Measurements from ENCODE around the gene GABRB3. TPM values are rescaled to one million over a fixed set of nuclear protein-coding genes. Genes with fewer than 3 reads are reported as not detected.

Gene GABRB3
- total and polyA plus RNA-seq, 2 experiments from 2014 or later: 1.8 TPM

DNA sequence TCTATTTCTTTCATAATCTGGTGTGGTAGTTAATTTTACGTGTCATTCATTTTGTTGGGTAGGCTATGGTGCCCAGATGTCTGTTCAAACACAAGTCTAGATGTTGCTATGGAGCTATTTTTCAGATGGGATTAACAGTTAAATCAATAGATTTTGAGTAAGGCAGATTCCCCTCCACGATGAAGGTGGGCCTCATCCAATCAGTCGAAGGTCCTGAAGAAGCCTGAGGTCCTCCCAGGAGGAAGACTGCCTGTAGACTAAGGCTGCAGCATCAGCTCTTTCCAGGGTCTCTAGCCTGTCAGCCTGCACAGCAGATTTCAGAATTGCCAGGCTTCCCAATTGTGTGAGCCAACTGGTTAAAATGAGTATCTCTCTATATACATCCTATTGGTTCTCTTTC, 92.9 kb downstream of the GABRB3 start:
- no peaks in the 10 kb centered on the region for H3K4me1 ChIP-seq (ENCODE audit: insufficient read depth)
- no peak overlapping the region for H3K4me2 ChIP-seq
- no peak overlapping the region for H3K27ac ChIP-seq
- TF ChIP-seq EZH2phosphoT487 (IDR thresholded peaks at IDR 0.05; ENCODE audit: low read depth, severe bottlenecking, unreplicated experiment) (no peak), EZH2 (IDR thresholded peaks at IDR 0.05; ENCODE audit: borderline replicate concordance) (no peak)
- TF ChIP-seq, protein P1, sequence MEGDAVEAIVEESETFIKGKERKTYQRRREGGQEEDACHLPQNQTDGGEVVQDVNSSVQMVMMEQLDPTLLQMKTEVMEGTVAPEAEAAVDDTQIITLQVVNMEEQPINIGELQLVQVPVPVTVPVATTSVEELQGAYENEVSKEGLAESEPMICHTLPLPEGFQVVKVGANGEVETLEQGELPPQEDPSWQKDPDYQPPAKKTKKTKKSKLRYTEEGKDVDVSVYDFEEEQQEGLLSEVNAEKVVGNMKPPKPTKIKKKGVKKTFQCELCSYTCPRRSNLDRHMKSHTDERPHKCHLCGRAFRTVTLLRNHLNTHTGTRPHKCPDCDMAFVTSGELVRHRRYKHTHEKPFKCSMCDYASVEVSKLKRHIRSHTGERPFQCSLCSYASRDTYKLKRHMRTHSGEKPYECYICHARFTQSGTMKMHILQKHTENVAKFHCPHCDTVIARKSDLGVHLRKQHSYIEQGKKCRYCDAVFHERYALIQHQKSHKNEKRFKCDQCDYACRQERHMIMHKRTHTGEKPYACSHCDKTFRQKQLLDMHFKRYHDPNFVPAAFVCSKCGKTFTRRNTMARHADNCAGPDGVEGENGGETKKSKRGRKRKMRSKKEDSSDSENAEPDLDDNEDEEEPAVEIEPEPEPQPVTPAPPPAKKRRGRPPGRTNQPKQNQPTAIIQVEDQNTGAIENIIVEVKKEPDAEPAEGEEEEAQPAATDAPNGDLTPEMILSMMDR (IDR thresholded peaks at IDR 0.05; ENCODE audit: poor library complexity): no peak
- H3K36me3 ChIP-seq (replicated peaks; ENCODE audit: insufficient read depth, low read depth): no peaks in the 10 kb centered on the region
- no peak for DNase-seq (ENCODE audit: low spot score)
- H2AFZ ChIP-seq: no peak overlapping the region
- no peaks in the 10 kb centered on the region for H4K20me1 ChIP-seq (ENCODE audit: insufficient read depth, poor library complexity, severe bottlenecking)
- H3K9me3 ChIP-seq (ENCODE audit: low read depth): no peaks in the 10 kb centered on the region
- no peaks in the 10 kb centered on the region for H3K79me2 ChIP-seq
- WGBS (ENCODE audit: low lambda C conversion rate, missing lambda C conversion rate): 96% methylated on average over 3 of the region's 3 CpGs
- no peaks in the 10 kb centered on the region for H3K27me3 ChIP-seq
- no peak overlapping the region for H3K4me3 ChIP-seq
- no peaks in the 10 kb centered on the region for H3K9me2 ChIP-seq (replicated peaks; ENCODE audit: insufficient read depth)

DNA sequence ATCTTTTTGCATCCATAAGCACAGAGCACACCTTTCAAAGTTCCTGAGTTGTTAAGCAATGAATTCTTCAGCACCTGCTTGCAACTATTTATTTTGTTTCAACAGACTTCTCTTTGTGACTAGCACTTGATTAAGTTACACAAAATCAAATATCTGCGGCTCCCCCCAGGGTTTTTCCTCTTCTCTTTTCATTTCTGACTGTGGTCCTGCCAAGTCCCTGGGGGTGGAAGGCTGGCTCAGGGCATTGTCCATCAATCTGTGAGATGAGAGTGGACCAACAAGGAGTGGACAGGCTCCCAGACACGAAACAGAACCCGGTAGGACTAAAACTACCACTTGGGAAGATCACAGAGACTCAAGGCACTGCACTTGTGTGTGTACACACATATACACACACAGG, 96.8 kb downstream of the GABRB3 start:
- TF ChIP-seq EZH2 (IDR thresholded peaks at IDR 0.05; ENCODE audit: borderline replicate concordance): no peak
- TF ChIP-seq, protein P1 (IDR thresholded peaks at IDR 0.05; ENCODE audit: poor library complexity): no peak
- no peak for TF ChIP-seq EZH2phosphoT487 (IDR thresholded peaks at IDR 0.05; ENCODE audit: low read depth, severe bottlenecking, unreplicated experiment)
- H3K4me1 ChIP-seq (ENCODE audit: insufficient read depth): no peaks in the 10 kb centered on the region
- H4K20me1 ChIP-seq (ENCODE audit: insufficient read depth, poor library complexity, severe bottlenecking): no peaks in the 10 kb centered on the region
- WGBS (ENCODE audit: low lambda C conversion rate, missing lambda C conversion rate): 89% methylated on average over 3 of the region's 3 CpGs
- H3K9me2 ChIP-seq (replicated peaks; ENCODE audit: insufficient read depth): no peaks in the 10 kb centered on the region
- no peak overlapping the region for H2AFZ ChIP-seq
- H3K4me3 ChIP-seq: no peak overlapping the region
- H3K4me2 ChIP-seq: no peak overlapping the region
- no peak overlapping the region for H3K27ac ChIP-seq
- no peak for DNase-seq (ENCODE audit: low spot score)
- no peaks in the 10 kb centered on the region for H3K9me3 ChIP-seq (ENCODE audit: low read depth)
- H3K79me2 ChIP-seq: no peaks in the 10 kb centered on the region
- H3K36me3 ChIP-seq (replicated peaks; ENCODE audit: insufficient read depth, low read depth): no peaks in the 10 kb centered on the region
- no peaks in the 10 kb centered on the region for H3K27me3 ChIP-seq

DNA sequence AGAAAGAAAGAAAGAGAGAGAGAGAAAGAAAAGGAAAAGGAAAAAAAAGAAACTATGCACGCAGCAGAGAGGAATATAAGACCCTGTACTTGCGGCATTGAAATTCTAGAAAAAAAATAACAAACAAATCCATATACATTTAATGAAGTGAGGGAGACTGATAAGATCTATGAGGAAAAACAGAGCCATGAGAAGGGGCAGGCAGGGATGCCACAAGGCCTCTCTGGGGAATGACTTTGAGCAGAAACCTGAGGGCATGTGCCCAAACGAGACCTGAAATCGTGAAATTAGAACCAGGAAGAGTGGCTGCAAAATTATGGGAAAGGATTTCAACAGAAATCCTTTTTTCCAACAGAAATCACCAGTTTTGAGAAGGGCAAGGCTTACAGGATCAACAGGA, 98.4 kb downstream of the GABRB3 start:
- Histone ChIP-seq H3K27me3 (no peaks in the 10 kb centered on the region), H3K36me3 (replicated peaks; ENCODE audit: insufficient read depth, low read depth) (no peaks in the 10 kb centered on the region), H3K79me2 (no peaks in the 10 kb centered on the region), H3K4me3 (no peak overlapping the region), H4K20me1 (ENCODE audit: insufficient read depth, poor library complexity, severe bottlenecking) (no peaks in the 10 kb centered on the region), H3K9me2 (replicated peaks; ENCODE audit: insufficient read depth) (no peaks in the 10 kb centered on the region), H2AFZ (no peak overlapping the region), H3K4me1 (ENCODE audit: insufficient read depth) (no peaks in the 10 kb centered on the region), H3K4me2 (no peak overlapping the region), H3K27ac (no peak overlapping the region), H3K9me3 (ENCODE audit: low read depth) (no peaks in the 10 kb centered on the region)
- no peak for DNase-seq (ENCODE audit: low spot score)
- WGBS (ENCODE audit: low lambda C conversion rate, missing lambda C conversion rate): 56% methylated on average over 4 of the region's 4 CpGs
- TF ChIP-seq, protein P1 (IDR thresholded peaks at IDR 0.05; ENCODE audit: poor library complexity): no peak
- TF ChIP-seq EZH2phosphoT487 (IDR thresholded peaks at IDR 0.05; ENCODE audit: low read depth, severe bottlenecking, unreplicated experiment) (no peak), EZH2 (IDR thresholded peaks at IDR 0.05; ENCODE audit: borderline replicate concordance) (no peak)

DNA sequence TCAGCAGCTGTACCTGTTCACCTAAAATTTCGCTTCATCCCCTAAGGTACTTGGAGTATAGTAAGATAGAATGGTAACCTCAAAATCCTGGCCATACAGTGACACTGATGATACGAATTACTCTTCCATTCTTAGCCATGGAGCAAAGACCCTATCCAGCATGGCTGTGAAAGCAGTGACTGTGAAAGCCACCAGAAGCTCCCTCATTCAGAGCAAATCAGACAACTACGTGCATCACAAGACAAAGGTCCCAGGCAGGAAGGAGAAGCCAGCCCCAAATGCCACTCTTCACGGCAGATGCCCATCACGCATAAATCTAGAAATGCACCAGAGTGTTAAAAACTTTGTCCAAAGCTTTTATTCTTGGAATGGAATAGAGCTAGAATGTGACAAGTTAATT, 99.4 kb downstream of the GABRB3 start:
- 85% methylated on average over 5 of the region's 5 CpGs for WGBS (ENCODE audit: low lambda C conversion rate, missing lambda C conversion rate)

More for the DNA sequence above, 99.4 kb downstream of the GABRB3 start:
- no peaks in the 10 kb centered on the region for H4K20me1 ChIP-seq (ENCODE audit: insufficient read depth, poor library complexity, severe bottlenecking)
- H3K27ac ChIP-seq: no peak overlapping the region
- H3K27me3 ChIP-seq: no peaks in the 10 kb centered on the region
- no peaks in the 10 kb centered on the region for H3K9me3 ChIP-seq (ENCODE audit: low read depth)
- H3K4me1 ChIP-seq (ENCODE audit: insufficient read depth): no peaks in the 10 kb centered on the region
- H3K4me3 ChIP-seq: no peak overlapping the region
- no peak overlapping the region for H2AFZ ChIP-seq
- no peak for DNase-seq (ENCODE audit: low spot score)
- TF ChIP-seq, protein P1 (IDR thresholded peaks at IDR 0.05; ENCODE audit: poor library complexity): no peak
- TF ChIP-seq EZH2phosphoT487 (IDR thresholded peaks at IDR 0.05; ENCODE audit: low read depth, severe bottlenecking, unreplicated experiment) (no peak), EZH2 (IDR thresholded peaks at IDR 0.05; ENCODE audit: borderline replicate concordance) (no peak)
- H3K36me3 ChIP-seq (replicated peaks; ENCODE audit: insufficient read depth, low read depth): no peaks in the 10 kb centered on the region
- H3K9me2 ChIP-seq (replicated peaks; ENCODE audit: insufficient read depth): no peaks in the 10 kb centered on the region
- H3K79me2 ChIP-seq: no peaks in the 10 kb centered on the region
- H3K4me2 ChIP-seq: no peak overlapping the region
